22Rv1 (cell line): Measurements from ENCODE around the gene UBR2.

Experiments
- CTCF ChIP-seq: fragments of 450-650 bp; IDR thresholded peaks from 2 replicates; pipeline ENCODE4 v1.5.1; 2017; ENCODE audit warnings: mild to moderate bottlenecking
- ZFX ChIP-seq: fragments of 450-650 bp; IDR thresholded peaks from 2 replicates; pipeline ENCODE4 v1.6.1; 2017; ENCODE audit warnings: antibody characterized with exemption, borderline replicate concordance

- TF ChIP-seq CTCF: no peak
- TF ChIP-seq ZFX: no peak
These were observed 126.4 kb downstream of the UBR2 start for GRCh38 chr6:42690151-42690702.
